T-helper 1 cell (primary cell): ENCODE data around the gene HOXB4.
A peak's percentile ranks its signal among the peaks of the same experiment; 100 is the strongest.

Experiments
- DNase-seq, 5 donors: peaks; one replicate each; pipeline ENCODE4 v3.0.0-alpha.2; 2012 to 2020

HOXB4 gene

DNA sequence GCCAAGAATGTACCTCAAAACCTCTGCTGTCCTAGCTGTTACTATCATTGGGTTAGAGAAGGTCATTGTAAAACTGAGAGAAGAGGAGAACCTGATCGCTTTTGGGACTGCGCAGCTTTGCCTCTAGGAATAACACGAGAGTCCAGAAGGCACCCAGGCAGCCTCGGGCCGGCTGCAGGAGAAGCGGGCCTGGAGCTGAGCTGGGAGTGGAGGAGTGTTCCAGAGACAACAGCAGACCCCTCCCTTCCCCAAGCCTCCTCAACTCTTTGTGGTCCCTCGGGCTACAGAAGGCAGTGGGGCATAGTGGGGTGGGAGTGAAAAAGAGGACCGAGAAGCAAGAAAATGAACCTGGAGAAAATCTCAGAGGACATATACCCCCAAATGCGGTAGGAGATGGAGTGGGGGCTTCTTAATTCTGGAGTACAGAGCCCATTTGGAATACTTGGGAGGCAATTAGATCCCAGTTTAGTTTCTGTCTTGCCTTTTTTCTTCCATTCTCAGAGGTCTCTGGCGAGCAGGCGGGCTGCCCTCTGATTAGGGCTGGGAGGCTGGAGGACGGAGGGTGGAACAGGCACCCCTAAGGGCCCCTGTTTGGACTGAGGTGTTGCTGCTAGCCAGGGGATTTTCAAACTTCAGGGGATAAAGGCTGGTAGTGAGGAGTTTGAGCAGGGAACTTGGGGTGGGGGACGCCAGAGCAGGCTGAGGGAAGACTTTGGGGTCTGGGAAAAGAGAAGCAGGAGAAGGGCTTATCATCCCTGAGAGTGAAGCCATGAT is 19.9 kb downstream of the HOXB4 start:
- DNase-seq = no peak

DNA sequence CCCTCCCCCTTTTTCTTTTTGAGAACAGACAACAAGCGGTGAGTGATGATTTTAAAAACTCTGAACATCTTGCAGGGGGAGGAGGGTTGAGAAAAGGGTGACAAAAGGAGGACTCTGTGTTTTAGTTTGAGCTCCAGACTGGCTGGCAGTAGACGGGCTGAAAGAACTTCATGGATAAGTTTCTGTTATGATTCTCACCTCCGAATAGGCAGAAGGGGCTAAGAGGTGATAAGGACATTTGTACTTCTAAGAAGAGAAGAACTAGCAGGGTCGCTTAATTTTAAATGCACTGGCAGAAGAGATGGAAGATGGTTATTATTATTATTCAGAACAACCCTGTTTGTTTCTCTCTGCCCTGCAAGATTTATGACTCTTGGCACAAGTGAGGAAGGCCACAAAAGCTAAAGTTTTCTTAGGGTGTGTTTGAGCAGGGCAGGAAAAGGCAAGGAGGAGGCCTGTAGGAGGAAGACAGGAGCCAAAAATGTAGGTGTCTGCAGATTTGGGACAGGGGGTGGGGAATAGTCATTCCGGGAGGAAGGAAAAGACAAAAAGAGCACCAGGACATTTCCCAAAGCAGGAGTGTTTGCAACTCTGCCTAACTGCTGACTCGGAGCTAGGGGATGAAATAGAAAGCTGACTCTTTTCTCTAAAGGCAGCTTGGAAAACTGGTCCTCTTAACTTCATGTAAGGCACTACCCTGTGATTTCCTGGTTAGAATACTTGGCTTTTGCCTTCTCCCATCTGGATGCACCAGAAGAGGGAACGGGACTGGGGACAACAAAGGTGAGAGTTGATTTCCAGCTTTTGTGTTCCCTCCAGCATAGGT is 21.4 kb downstream of the HOXB4 start:
- no peak for DNase-seq

DNA sequence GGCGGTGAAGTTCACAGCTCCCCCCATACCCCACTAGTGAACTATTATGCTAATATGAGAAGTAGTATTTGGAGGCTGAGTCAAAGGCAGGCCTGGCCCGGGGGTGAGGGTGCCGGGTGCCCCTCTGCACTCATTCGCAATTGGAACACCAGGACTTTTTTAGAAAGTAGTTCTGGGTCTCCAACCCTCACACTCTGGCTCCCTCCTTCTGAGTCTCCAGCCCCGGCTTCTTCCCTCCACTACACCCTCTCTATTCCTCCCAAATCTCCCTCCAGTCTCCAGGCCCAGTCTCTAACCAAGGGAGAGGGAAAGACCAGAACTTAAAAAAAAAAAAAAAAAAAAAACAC is 21.9 kb downstream of the HOXB4 start:
- DNase-seq = no peak

DNA sequence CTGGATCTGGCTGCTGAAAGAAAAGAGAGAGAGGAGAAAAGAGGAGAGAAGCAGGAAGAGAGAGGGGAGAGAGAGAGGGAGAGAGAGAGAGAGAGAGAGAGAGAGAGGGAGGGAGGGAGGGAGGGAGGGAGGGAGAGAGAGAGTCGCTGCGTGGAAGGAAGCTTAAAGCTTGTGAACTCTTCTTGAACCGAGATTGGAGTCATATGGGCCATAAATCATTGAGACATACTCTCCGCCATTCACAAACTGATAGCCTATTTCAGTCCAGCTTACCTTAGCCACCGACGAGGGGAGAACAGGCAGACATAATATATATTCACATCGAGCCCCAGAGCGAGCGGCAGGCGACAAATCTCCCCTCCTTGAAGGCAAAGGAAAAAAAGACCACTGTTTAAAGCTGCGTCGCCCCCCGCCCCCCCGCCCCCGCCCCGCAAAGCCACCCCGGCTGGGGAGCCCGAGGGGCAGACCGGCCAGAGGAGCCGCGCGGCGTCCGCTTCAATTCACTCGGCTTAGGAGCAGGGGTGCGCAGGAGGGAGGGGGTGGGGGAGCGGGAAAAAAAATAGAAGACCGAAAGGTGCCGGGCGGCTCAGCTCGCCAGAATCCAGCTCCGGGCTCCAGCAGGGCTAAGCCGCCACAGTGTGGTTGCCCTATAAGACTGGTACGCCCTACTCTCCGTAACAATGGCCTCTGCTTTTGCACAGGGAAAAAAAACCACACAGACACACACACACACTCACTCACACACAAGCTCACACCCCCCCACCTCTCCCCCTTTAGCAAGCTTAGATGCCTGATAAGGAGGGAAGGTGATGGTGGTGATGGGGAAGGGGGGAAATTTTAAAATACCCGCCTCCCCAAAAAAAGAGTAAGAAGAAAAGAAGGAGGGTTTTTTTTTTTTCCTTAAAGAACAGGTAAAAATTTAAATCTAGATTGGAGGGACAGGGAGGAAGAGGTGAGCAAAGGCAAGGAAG is 22.6 kb downstream of the HOXB4 start:
- no peak for DNase-seq

- DNase-seq = no peak
These were observed 23.5 kb downstream of the HOXB4 start for GRCh38 chr17:48554412-48555257.

GRCh38 chr17:48553826-48554225 is 24.3 kb downstream of the HOXB4 start:
- no peak for DNase-seq

GRCh38 chr17:48553190-48553547 is 25.0 kb downstream of the HOXB4 start:
- no peak for DNase-seq

DNA sequence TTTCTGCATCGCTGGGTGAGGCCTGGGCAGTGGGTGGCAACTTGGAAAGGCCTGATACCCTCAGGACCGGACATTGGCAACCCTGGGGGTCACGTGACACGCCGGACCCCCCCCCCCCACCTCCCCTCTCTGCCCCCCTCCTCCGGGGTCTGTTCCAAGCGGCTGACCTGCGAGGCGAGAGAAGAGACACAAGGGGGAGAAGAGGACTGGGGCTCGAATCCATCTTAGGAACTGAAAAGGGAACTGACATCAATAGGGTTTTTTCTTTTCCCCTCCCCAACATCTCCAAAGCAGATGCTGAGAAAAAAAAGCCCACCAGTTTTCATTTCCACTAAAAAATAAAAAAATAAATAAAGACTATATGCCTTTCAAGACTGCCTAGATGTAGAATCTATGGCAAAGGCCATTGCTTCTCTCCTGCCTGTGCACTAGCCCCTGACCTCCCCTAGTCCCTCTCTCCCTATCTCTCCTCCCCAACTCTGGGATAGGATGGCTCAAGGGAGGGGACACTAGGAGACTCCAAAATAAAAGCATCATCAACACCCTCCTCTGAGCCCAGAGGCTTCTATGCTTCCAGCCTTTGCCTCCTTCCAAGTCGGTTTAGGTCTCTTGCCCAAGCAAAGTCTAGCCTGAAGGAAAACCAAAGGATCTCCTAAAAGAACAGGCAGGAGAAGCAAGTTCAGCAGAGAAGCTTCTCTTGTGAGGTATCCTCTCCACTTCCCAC is 25.5 kb downstream of the HOXB4 start:
- DNase-seq = no peak

DNA sequence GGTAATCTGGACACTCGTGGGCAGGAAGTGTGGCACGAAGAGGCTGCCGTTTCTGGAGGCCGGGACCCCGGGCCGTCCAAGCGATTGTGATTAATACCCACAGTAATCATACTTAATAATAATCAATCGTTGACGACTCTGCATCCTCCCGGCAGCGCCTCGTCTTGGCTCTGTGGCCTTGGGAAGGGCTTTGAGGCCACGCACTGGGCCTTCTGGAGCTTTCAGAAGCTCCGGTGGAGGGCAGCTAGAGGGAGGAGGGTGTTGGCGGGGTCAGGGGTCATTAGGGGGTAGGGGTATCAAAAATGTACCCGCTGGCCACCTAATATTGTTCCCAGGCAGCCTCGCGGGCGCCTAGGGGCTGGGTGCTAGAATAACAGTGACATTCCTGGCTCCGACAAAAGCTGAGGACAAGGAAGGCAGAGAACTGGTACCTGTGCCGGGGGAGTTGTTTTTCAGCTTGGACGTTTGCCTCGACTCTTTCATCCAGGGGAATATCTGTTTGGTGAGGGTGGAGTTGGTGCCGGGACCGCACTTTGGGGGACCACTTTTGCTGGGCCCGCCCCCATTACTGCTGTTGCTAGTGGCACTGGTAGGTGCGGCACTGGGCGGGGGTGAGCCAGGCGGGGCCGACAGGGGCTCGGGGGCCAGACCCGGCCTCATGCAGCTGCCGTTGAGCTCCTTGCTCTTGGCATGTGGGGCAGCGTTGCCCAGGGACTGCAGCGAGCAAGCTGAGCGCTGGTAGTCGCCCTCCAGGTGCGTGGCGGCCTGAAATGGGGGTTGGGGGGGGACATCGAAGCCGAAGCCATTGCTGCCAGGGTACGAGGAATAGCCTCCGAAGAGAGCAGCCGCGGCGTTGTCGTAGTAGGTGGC is 26.3 kb downstream of the HOXB4 start:
- no peak for DNase-seq

DNA sequence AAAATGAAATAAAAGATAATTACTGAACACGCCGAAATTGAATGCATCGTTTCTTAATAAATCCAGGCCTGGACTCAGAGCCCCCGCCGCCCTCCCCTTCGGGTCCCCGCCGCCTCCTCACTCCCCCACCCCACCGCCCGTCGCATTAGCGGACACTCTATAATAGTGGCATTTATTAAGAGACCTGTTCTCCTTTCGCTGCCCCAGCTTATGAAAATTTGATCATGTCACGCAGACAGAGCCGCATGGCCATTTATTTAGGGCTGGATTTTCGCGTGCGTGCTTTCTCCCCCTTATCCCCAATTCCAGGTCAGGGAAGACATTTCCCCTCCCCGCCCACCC is 27.0 kb downstream of the HOXB4 start:
- no peak for DNase-seq

DNA sequence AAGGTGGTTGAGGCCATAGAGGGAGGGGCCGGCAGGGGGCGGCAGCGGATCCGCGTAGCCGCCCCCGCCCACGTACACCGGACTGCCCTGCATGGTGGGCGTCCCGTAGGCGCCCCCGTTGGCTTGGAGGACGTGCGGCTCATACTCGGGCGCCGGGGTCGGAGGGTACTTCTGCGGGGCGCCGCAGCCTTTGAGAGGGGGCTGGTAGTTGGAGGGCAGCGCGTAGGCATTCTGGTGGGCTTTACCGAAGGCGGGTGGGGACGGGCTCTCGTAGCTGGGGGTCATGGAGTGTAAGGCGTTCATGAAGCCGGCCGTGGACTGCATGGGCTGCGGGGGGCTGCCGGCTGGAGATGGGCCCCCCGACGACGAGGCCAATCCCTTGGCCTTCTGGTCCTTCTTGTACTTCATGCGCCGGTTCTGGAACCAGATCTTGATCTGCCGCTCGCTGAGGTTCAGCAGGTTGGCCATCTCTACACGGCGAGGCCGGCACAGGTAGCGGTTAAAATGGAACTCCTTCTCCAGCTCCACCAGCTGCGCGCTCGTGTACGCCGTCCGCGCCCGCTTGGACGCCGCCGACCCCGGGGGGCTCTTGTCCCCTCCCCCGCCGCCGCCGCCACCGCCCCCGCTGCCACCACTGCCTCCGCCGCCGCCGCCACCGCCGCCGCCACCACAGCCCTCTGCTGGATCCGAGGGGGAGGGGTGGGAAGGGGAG is 27.5 kb downstream of the HOXB4 start:
- DNase-seq = no peak

DNA sequence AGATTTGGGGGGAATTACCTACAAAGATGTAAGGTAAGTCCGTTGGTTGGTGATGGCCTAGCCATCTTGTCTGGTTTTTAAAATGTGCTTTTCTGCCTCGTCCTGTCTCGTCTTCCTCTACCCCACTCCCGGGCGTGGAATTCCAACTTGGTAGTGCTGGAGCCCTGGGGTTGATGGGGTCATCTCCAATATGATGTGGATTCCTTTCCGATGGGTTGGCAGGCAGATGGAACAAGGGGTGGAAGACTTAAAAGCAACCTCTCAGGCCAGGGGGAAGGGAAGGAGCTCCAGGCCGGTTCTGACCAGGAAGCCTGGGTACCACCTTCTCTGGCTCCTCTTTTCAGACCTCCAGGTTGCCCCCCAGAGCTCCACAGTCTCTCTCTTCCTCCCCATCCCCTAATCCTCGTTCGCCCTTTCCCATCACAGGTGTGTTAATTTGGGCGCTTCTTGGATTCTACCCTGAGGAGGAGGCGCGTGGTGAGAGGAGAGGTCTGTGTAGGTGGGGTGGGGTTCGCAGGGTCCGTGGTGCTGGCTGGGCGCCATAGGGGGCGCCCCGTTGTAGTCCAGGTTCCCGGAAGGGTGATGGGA is 28.1 kb downstream of the HOXB4 start:
- no peak for DNase-seq

- no peak for DNase-seq
These were observed 28.9 kb downstream of the HOXB4 start for GRCh38 chr17:48549281-48549630.

GRCh38 chr17:48548523-48549280 is 29.4 kb downstream of the HOXB4 start:
- DNase-seq = no peak

DNA sequence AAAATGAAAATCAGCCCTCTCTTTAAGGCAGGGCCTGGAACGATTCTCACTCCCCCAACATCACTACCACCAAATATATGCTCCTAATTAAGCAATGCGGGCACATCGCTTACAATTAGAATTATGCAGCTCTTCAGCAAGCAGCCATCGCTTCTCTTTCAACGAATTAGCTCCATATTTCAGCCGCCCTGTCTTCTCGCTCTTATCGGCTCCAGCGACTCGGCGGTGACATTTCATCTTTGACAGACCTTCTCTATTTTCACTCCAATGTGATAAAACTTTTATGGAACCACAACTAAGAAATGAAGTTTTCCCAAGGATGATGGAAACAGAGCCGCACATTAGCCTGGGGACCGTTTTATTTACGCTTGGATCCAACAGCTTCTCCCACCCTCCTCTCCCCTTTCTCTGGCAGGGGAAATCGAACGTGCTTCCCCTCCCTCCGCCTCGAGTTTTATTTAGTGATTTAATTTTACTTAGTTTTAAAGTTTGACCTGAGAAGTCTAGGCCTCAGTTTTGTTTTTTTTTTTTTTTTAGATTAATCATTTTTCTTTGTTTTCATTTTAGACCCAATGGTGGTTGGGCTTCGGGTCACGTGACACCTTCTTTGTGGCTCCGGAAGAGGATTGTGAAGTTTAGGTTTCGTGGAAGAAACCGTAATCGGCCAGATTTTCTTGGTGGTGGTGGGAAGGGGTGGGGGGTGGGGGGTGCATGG is 30.2 kb downstream of the HOXB4 start:
- DNase-seq = peak in 3 of 5 donors; percentile 33 to 43 (median 39)

DNA sequence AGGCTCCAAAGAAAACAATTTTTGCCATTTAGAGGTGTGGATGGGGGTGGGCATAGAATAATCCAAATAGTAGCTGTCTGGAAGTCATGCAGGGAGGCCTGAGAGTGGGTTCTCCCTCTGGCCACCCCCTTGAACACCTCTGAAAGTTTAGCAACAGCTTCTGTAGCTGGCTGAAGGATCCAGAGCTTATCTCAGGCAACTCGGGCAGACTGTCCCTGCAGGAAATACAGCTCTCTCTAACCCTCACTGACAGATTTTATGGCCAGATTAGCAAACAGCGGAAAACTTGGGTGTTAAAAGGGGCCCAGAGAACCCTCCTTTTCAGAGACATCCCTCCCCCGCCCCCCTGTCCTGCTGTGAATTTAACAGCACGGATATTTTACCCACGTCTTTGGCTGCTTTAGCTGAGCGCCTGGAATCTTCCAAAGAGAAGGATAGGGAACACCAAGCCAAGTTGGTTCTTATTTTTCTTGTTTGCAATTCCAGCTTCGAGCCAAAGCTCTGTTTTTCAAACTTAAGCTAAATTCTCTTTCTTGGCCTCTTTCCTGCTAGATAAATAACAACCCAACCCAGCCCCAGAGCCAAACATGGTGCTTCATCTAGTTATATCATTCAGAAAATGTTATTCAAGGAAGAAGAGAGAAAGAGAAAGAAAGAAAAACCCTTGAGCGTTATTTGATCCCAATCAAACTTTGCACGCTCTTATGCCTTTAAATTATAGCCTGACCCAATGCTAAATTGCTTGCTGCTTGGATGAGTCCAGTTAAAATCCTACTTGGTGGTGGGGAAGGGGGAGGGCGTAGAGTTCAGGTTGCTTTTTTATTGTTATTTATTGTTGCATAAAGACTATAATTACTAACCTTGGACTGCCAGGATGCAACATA is 31.0 kb downstream of the HOXB4 start:
- no peak for DNase-seq
